B cell (primary cell): ENCODE measurements around the gene MACIR.

Experiments
- EZH2 ChIP-seq: IDR thresholded peaks from 2 replicates; pipeline ENCODE4 v1.6.1; 2012; ENCODE audit warnings: borderline replicate concordance, low read depth, mild to moderate bottlenecking, moderate library complexity, low read length; ENCODE audit not compliant: insufficient read depth, poor library complexity, severe bottlenecking
- TF ChIP-seq, protein P1 (sequence below): fragments of 200-600 bp; IDR thresholded peaks from one replicate; pipeline ENCODE4 v1.8.0; 2022; ENCODE audit warnings: antibody characterized with exemption, mild to moderate bottlenecking

DNA sequence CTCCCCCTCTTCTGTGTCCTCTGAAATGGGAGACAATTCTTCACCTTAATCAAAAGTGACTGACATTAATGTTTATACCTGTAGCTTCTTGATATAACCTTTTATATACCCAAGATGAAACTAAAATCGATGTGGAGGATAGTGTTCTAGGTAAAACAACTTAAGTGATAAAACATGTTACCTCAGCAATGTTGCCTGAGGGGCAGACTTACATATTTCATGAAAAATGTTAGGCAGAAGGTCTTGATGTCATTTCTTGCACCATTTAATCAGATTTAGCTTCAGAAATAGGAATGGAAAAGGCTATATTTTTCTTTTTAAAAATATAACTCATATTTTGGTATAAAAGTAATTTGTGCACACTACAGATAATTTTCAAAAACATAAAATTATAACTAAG is 22.7 kb upstream of the MACIR start:
- TF ChIP-seq, protein P1, sequence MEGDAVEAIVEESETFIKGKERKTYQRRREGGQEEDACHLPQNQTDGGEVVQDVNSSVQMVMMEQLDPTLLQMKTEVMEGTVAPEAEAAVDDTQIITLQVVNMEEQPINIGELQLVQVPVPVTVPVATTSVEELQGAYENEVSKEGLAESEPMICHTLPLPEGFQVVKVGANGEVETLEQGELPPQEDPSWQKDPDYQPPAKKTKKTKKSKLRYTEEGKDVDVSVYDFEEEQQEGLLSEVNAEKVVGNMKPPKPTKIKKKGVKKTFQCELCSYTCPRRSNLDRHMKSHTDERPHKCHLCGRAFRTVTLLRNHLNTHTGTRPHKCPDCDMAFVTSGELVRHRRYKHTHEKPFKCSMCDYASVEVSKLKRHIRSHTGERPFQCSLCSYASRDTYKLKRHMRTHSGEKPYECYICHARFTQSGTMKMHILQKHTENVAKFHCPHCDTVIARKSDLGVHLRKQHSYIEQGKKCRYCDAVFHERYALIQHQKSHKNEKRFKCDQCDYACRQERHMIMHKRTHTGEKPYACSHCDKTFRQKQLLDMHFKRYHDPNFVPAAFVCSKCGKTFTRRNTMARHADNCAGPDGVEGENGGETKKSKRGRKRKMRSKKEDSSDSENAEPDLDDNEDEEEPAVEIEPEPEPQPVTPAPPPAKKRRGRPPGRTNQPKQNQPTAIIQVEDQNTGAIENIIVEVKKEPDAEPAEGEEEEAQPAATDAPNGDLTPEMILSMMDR: no peak
- TF ChIP-seq EZH2: no peak
